Hepatocyte (in vitro differentiated cells): ENCODE results near the gene TRPC4AP.

ENCODE experiments used
- CTCF ChIP-seq: fragments of 200-600 bp; sonication (generic); IDR thresholded peaks from 2 replicates; pipeline ENCODE4 v1.5.1; 2016; ENCODE audit warnings: antibody characterized with exemption, mild to moderate bottlenecking; ENCODE audit not compliant: poor library complexity
- EZH2 ChIP-seq: fragments of 200-600 bp; sonication (generic); IDR thresholded peaks from 2 replicates; pipeline ENCODE4 v1.6.1; 2016; ENCODE audit warnings: antibody characterized with exemption, mild to moderate bottlenecking, borderline replicate concordance

DNA sequence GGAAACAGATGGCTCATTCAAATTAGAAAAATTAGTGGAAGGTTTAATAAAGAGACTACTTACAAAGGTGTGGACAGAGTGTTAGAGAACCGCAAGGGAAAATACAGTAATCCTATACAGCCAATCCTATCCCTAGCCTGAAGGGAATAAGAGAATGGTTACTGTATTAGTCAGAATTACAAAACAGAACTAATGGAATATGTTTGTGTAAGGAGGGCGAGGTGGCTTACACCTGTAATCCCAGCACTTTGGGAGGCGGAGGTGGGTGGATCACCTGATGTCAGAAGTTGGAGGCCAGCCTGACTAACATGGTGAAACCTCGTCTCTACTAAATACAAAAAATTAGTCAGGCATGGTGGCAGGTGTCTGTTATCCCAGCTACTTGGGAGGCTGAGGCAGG lies 16.3 kb upstream of the TRPC4AP start:
- TF ChIP-seq CTCF (no peak), EZH2 (no peak)
